ENCODE measurements around the gene LIN37. TPM values are rescaled to one million over a fixed set of nuclear protein-coding genes. Genes with fewer than 3 reads are reported as not detected.
A peak's percentile ranks its signal among the peaks of the same experiment; 100 is the strongest.

The LIN37 gene
- total and polyA plus RNA-seq, 2 of the 13 experiments (the other 11 are each of a cell fraction or from before 2014, with no cell fraction given): 6.3 to 8.7 TPM

DNA sequence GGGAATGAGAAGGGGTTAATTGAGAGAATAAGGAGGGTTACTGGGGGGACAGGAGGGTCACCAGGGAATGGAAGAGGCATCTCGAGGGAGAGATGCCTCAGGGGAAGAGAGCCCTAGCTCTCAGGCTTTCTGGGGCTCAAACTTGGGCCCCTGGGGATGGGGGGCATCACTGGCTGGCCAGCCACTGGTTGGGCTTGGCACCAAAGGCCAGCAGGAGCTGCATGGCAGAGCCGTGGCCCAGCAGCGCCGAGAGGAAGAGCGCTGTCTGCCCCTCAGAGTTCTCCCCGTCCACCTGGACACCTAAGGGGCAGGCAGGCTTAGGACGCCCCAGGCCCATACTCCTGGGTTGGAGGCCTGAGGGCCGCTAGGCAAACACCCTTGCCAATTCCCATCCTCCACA is 44.5 kb downstream of the LIN37 start (continued):
- no peak for TF ChIP-seq ATF6 (CRISPR knock-in tag; conservative IDR thresholded peaks at IDR 0.05)

DNA sequence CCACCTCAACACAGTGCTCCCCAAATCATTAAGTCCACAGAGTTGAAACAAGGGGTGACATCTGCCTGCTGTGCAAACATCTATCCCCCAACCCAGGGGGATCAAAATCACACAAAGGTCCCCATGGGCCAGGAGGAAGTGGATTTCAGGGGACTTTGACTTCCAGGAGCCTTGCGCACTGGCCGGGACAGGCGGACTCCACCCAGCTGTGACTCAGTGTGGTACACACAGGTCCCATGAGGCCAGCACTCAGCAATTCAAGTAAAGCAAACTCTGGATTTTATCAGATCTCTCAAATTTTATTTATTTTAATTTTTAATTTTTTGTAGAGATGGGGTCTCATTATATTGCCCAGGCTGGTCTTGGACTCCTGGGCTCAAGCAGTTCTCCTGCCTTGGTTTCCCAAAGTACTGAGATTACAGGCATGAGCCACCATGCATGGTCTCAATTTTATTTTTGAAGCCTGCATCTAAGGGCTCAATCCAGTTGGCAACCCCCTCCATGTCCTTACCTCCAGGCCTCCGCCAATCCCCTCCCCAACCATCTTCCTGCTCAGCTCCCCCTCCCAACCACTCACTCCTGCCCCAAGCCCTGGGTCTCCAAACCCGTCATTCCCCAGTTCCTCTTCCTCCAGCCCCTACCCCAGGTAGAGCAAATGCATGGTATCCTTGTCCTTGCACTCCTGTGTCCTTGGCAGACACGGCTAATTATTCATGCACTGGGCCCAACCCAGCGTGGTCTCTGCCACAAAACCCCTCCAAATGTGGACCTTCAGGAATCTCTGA is 45.2 kb downstream of the LIN37 start:
- FAIRE-seq (no peak), ATAC-seq (no peak), DNase-seq (ENCODE audit: low spot score) (no peak)
- BruUV-seq (replicated peaks): no TSS peak
- no peaks in the 10 kb centered on the region for H4K20me1 ChIP-seq (ENCODE audit: insufficient read depth, low read length)
- in situ Hi-C loops (cut with HindIII; ENCODE audit: extremely low pct_ligation_motif_present, low pct_unique_long_range_greater_than_20kb): no loop called here
- WGBS (ENCODE audit: low lambda C conversion rate): 34% methylated on average over 7 of the region's 7 CpGs
- TF ChIP-seq IRF1 (CRISPR knock-in tag; IDR thresholded peaks at IDR 0.05; ENCODE audit: low read depth) (no peak), NFAT5 (CRISPR knock-in tag; IDR thresholded peaks at IDR 0.05) (no peak), POLR2A (IDR thresholded peaks at IDR 0.05; ENCODE audit: insufficient read depth in 1 of 2, low read depth in 2 of 2, low read length in 2 of 2) (peak in 1 of 2 experiments; percentile 18; a peak in 1 of 4 replicates), ZNF263 (CRISPR knock-in tag; IDR thresholded peaks at IDR 0.05) (peak; percentile 82), RXRA (CRISPR knock-in tag; IDR thresholded peaks at IDR 0.05) (peak; percentile 20; the same call in 1 of the 2 replicates), SAP130 (CRISPR knock-in tag; IDR thresholded peaks at IDR 0.05; ENCODE audit: low read depth) (peak; percentile 28; the same call in 1 of the 2 replicates), ZNF337 (CRISPR knock-in tag; IDR thresholded peaks at IDR 0.05; ENCODE audit: borderline replicate concordance, low read depth) (no peak), ZNF326 (CRISPR knock-in tag; IDR thresholded peaks at IDR 0.05; ENCODE audit: borderline replicate concordance) (no peak), HNRNPK (IDR thresholded peaks at IDR 0.05; ENCODE audit: low read depth, low read length, poor library complexity, severe bottlenecking) (no peak), ELF3 (CRISPR knock-in tag; IDR thresholded peaks at IDR 0.05) (peak; percentile 32; the same call in 1 of the 2 replicates), FOSL2 (CRISPR knock-in tag; IDR thresholded peaks at IDR 0.05) (peak; percentile 35), PLRG1 (conservative IDR thresholded peaks at IDR 0.05) (no peak)
- no peak overlapping the region for H2AFZ ChIP-seq (ENCODE audit: low read length)
- H3K4me1 ChIP-seq (ENCODE audit: insufficient read depth, low read length): peaks cover 45% of the 10 kb centered on the region
- no peaks in the 10 kb centered on the region for H3K9me3 ChIP-seq (ENCODE audit: low read length)
- POLR2A ChIA-PET: interaction anchor here (1.2 kb wide), 1 partner anchor 18 kb away, joined by 3 read pairs; no protein-coding TSS in a partner anchor
- H3K27ac ChIP-seq (ENCODE audit: extremely low read length, insufficient read depth, low read length): no peak overlapping the region
- peaks cover 0 to 4% of the 10 kb centered on the region in 2 experiments; a peak in 3 of 5 replicates for H3K27me3 ChIP-seq (ENCODE audit: control insufficient read depth in 1 of 2, insufficient read depth in 2 of 2, low read length in 2 of 2)
- no peaks in the 10 kb centered on the region for H3K36me3 ChIP-seq (replicated peaks in 1 of 2; ENCODE audit: control insufficient read depth in 1 of 2, insufficient read depth in 2 of 2, low read length in 2 of 2)
- CTCF ChIA-PET (ENCODE audit: low intra/inter-chr PET ratio, low total read pairs): no interaction called here
- H3K4me3 ChIP-seq (replicated peaks in 1 of 3; ENCODE audit: insufficient read depth in 1 of 3, low read depth in 2 of 3, low read length in 3 of 3): no peak overlapping the region
- no peak overlapping the region for H3K9ac ChIP-seq (ENCODE audit: insufficient read depth, low read depth, low read length)
- intact Hi-C loops (cut with micrococcal nuclease; ENCODE audit: unreplicated experiment): no loop called here
- no peaks in the 10 kb centered on the region for H3K79me2 ChIP-seq (ENCODE audit: insufficient read depth, low read length)
- H3K4me2 ChIP-seq (ENCODE audit: low read depth, low read length): 0 out of 2 replicates have a peak overlapping the region, but pooled peaks have one; percentile 18
